GM18870 (cell line): Measurements from ENCODE around the gene DTX2.
"Not testable (repeated sequence)": the region's sequence is repeated elsewhere in the genome, so short reads cannot be mapped to it uniquely, and the experiment has no call there.

Source experiments
- ATAC-seq: cut with Tn5 transposase; IDR thresholded peaks from one replicate; pipeline ENCODE4 v1.9.1; 2021; ENCODE audit warnings: moderate library complexity; ENCODE audit not compliant: unreplicated experiment

Gene DTX2

DNA sequence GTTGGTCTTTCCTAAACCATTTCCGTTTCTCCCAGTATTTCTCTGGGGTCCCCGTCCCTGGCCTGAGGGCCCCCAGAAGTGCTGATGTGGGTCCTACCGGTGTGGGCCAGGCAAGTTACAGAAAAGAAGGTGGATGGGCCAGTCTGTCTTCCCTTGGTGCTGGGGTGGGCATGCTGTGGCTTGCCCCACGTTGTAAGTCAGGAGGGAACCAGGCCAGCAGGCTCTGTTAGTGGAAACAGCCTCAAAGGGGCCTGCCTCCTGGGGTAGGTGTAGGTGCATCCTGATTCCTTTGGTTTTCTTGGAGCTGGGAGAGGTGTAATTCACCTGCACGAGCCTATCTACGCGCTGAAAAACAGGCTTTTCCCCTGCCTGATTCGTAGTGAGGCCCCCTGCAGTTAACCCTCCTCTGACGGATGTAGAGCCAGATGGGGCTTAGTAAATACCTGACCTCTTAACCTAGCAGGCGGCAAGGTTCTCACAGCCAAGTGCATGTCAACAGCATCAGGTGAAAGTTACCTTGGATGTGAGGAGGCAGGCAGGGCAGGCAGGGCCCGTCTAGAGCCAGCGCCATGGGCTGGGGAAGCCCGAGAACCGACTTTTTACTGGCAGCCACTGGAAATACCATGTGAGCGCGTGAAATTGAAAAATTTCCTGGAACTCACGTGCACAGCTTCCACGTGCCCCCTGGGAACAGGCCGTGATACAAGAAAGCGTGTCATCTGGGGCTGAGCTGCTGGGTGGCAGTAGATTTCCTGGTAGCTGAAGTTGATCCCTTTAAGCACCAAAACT is 24.5 kb downstream of the DTX2 start:
- ATAC-seq, result not testable (repeated sequence)

DNA sequence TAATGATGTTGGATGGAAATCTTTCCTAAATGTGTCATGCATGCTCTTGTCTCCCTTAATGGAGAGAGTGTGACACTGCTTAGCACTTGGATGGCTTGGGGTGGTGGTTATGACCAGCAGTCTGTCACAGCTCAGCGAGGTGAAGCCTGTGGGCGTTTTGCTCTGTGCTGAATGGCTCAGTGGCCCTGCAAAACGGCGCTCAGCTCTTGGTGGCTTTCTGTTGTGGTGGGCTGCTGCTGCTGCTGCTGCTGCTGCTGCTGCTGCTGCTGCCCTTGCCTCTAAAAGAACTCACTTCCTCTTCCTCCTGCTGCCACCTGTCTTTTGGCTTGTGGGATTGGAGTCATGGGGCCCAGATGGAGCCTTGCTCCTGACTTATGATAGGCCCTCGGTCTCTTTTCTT is 25.1 kb downstream of the DTX2 start:
- peak; percentile 98 for ATAC-seq

- ATAC-seq, result not testable (repeated sequence)
Observed at GRCh38 chr7:76487969-76488368, 26.5 kb downstream of the DTX2 start.

DNA sequence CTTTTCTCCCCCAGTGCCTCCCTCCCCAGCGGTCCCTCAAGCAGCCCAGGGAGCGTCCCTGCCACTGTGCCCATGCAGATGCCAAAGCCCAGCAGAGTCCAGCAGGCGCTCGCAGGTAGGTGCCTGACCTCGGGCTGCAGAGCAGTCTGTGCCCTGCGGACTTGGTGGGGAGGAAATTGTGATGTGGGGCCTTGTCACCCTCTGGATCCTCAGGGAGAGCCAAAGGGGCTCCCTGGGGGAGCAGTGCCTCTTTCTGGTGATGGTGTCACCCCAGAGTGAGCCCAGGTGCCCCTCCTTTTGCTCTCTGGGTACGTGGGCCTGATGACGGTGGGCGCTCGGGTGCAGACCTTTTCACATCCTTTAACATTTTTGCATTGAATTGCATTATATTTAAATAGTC is 30.6 kb downstream of the DTX2 start:
- ATAC-seq, result not testable (repeated sequence)

DNA sequence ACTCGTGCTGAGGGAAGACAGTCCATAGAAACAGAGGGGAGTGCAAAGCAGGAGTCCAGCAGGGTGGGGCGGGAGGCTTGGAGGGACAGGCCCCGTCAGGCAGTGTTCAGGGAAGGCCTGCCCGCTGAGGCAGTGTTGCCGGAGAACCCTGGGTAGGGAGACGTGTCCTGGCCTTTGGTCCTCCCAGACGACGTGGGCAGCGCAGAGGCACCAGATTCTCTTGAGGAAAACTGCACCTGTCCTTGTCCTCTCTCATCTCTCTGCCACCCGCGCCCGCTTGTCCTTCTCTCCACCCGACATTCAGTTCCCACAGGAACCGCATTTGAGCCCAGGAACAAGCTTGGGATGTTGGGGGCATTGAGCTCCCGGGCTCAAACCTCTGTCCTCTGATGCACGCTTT is 34.2 kb downstream of the DTX2 start:
- not testable (repeated sequence) for ATAC-seq

GRCh38 chr7:76497918-76498582 is 36.5 kb downstream of the DTX2 start:
- not testable (repeated sequence) for ATAC-seq

DNA sequence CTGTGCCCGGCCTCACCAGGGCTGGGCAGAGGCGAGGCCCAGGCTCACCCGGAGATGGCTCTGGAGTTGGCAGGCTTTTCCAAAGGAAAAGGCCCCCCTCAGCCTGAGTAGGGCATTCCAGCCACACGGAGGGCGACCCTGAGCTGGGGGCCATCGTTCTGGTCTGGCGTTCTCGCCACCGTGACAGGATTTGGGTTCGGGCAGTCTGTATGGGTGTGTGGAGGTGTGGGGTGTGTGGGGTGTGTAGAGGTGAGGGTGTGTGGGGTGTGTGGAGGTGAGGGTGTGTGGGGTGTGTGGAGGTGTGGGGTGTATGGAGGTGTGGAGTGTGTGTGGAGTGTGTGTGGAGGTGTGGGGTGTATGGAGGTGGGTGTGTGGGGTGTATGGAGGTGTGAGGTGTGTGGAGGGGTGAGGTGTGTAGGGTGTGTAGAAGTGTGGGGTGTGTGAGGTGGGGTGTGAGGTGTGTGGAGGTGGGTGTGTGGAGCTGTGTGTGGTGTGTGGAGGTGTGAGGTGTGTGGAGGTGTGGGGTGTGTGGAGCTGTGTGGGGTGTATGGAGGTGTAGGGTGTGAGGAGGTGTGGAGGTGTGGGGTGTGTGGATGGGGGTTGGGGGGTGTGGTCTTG is 37.2 kb downstream of the DTX2 start:
- ATAC-seq, result not testable (repeated sequence)

- not testable (repeated sequence) for ATAC-seq
Observed at GRCh38 chr7:76499201-76499923, 37.9 kb downstream of the DTX2 start.

GRCh38 chr7:76499924-76500241 is 38.4 kb downstream of the DTX2 start:
- not testable (repeated sequence) for ATAC-seq

GRCh38 chr7:76502224-76502623 is 40.7 kb downstream of the DTX2 start:
- not testable (repeated sequence) for ATAC-seq

DNA sequence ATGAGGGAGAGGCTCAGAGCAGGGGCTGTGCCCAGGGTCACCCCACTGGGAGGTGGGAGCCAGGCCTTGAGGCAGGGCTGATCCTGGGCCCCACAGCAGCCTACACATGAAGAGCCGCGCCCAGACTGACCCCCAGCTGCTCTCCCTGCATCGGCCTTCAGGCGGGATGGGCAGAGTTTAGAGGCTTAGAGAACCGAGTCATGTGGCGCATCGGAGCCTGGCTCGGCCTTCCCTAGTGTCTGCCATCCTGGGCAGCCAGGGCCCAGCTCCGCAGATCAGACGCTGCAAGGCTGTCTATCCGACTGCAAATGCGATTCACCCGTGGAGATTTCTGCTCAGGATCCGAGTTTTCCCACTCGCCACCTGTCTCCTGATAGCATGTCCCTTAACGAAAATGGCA is 41.3 kb downstream of the DTX2 start:
- ATAC-seq, result not testable (repeated sequence)

DNA sequence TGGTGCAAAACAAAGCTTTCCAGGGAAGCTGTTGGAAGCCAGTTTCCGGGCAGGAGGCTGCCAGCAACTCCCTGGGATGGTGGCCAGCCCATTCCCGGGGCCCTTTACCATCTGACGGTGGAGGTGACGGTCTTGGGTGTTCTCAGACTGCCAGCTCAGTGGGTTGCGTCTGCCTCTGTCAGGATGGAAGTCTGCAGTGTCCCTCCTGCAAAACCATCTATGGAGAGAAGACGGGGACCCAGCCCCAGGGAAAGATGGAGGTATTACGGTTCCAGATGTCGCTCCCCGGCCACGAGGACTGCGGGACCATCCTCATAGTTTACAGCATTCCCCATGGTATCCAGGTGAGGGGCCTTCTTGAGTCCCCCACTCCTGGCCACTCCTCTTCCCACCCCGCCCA is 41.7 kb downstream of the DTX2 start:
- ATAC-seq, result not testable (repeated sequence)

DNA sequence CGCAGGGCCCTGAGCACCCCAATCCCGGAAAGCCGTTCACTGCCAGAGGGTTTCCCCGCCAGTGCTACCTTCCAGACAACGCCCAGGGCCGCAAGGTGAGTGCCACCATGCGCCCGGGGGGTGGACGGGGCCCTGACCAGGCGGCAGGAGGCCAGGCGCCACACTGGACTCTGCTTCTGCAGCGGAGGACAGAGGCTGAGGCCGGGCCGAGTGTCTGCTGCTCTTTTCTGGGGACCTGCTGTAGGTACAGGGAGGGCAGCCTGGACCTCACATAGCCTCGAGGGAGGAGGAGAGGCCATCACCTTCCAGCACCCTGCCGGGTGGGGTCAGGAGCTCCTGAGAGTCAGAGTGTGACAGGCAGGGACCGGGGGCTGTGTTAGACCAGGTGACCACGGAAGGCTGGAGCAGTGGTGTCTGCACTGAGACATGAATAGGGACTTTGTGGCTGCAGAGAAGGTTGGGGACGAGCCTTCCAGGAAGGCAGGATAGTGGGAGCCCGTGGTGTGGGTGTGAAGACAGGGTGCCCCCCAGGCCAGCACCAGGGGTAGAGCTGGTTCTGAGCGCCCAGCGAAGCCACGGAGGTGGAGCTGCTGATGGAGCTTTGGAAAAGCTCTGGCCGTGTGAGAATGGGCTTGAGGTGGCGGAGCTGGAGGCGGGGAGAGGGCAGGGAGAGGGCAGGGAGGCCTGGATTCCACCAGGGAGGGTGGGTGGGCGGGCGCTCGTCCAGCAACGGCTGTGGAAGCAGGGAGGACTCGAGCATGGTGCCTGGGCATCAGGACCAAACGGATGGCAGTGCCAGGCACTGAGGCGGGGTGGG is 43.0 kb downstream of the DTX2 start:
- ATAC-seq, result not testable (repeated sequence)

- no peak for ATAC-seq
Observed at GRCh38 chr7:76505168-76506080, 43.9 kb downstream of the DTX2 start.

GRCh38 chr7:76506081-76506440 is 44.6 kb downstream of the DTX2 start:
- ATAC-seq, result no peak

- ATAC-seq, result not testable (repeated sequence)
Observed at GRCh38 chr7:76506643-76507042, 45.1 kb downstream of the DTX2 start.

DNA sequence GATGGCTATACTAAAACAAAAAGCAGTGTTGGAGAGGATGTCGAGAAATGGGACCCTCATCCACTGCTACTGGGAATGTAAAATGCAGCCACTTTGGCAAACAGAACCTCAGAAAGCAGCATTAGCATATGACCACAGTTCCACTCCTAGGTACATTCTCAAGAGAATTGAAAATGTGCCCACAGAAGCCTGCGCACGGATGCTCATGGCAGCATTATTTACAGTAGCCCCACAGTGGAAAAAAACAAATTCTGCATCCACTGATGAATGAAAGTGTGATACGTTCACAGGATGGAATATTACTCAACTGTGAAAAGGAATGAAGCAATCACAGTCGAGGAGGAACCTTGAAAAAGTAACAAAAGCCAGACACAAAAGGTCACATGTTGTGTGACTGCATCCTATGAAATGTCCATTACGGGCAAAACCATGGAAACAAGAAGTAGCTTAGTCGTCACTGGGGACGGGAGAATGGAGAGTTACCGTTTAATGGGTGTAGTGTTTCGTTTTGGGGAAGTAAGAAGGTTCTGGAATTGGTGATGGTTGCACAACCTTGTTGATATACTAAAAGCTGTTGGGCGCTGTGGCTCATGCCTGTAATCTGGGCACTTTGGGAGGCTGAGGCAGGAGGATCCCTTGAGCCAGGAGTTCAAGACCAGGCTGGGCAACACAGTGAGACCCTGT is 46.4 kb downstream of the DTX2 start:
- ATAC-seq, result no peak

DNA sequence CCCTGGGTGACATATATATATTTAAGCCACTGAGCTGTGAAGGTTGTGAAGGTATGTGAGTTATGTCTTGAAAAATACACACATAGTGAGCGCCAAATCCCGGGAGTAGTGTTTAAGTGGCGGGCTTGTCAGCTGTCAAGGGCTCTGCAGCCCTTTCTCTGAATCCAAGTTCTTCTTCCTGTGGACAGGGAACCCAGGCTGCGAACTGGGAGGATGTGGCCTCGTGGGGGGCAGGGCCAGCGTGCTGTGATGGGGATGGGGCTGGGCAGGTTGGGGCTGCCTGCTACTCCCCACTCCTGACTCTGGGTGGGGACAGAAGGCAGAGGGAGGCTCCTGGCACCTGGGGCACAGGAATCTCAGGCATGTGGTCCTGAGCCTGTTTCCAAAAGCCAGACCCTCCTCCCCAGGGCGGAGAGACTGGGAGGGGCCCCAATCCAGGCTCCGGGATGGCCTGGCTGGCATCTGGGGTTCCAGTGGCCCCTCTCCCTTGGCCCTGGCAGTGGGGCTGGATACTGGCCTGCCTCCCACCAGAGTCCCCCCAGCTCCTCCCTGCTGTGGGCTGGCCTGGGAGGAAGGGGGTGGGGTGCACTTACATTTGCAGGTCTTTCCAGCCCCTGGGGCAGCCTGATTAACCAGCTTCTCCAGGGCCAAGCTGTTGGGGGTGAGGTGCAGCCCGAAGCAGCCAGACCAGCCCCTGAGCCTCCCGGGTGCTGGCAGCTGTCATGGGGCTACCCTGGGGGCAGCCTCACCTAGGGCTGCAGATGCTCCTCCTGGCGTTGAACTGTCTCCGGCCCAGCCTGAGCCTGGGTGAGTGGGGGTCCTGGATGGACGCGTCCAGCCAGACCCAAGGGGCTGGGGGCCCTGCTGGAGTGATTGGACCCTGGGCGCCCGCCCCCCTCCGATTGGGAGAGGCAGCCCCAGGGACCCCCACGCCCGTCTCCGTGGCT is 48.7 kb downstream of the DTX2 start, which contains the start of gene UPK3B:
UPK3B (plus strand) TSS at position 622 of the 947 bp plus-strand sequence; CDS start at position 723, 101 bp downstream.
- ATAC-seq, result no peak
